HG03442 (cell line): ENCODE data around the gene ZNF641.

ENCODE experiments used
- ATAC-seq: cut with Tn5 transposase; IDR thresholded peaks from one replicate; pipeline ENCODE4 v1.9.1; 2021; ENCODE audit warnings: mild to moderate bottlenecking, moderate library complexity; ENCODE audit not compliant: unreplicated experiment

The ZNF641 gene

DNA sequence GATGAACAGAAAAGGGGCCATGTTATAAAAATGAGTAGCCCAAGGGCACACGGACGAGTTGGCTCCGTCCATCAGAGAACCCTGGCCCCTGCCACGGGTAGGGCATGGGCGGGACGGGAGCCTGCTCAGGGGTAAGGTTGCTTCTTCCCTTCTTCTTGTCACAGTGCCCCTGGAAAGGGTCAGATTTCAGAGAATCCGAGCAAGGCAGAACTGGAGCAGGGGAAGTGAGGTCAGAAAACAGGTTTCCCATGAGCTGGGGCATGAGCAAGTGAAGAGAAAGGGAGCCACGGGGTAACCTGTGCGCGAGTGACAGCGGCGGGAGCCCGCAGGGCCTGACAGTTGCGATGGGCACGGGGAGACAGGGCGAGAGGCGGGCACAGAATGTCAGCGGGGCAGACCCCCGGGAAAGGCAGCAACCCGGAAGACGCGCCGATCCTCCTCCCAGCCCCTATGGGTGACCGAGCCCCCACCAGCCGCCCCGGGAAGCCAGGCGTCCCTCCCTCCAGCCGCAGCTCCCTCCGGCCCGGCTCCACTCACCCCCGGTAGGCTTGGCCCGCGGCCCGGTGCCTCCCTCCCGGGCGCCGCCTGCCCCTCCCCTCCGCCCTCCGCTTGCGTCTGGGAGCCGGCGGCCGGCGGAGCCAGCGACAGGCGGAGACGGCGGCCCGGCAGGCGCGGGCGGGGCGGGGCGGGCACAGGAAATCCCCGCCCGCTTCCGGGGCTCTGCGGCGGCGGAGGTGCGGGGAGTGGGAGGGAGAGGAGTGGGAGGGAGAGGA lies at the start of gene ZNF641:
Gene ZNF641, minus strand, starts transcription at position 671 of the 773 bp plus-strand sequence. CDS start 2,829 bp downstream, outside the sequence.
- ATAC-seq: peak; percentile 73

DNA sequence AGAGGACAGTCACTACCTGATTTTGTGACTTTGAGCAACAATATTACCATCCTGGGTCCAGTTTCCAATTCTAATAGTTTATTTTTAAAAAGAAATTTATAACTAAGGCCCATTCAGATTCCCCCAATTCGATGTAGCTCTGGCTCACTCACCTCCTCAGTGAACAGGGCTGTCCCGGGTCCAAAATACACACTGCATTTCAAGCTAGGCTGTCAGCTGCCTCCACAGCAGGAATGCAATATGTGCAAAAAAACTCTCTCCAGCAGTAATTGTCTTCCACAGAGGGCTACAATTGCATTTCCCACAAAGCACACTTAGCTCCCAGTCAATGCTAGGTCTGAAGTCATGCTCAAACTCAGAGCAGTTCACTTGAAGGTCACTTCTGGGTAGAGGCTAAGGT lies 39.3 kb upstream of the ZNF641 start:
- no peak for ATAC-seq

DNA sequence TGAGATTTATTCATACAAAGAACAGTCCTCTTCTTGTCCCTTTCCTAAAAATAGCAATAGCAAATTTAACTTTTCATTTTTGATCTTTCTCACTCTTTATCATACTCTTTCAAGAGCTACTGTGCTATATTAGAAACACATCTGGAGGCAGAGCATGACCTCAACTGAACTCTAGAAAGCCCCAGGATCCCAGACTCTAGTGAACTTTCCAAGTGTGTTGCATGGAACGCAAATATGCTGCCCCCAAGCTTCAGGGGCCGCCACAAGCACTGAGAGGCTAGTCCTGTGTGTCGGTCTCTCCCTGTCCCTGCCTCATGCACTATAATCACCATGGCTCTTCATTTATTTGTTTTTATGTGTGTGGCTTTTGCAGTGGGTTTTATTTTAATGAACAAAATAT lies 38.7 kb upstream of the ZNF641 start:
- no peak for ATAC-seq

DNA sequence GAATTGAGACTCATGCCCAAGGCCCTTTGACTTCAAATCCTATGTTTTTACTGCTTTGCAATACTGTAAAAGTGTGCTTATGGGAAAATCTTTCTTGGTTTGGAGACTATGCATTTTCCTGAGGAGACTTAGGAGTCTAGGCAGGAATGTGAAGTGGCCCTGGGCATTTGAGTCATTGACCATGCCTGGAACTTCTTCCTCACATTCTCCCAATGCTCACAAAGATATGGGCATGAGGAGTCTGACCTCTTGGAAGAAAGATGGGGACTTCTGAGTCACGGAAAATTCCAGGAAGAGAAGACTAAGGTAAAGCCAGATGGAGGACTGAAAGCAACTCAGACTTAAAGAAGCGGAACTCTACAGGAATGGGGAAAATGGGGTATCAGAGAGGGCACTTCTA lies 38.2 kb upstream of the ZNF641 start:
- ATAC-seq: no peak

DNA sequence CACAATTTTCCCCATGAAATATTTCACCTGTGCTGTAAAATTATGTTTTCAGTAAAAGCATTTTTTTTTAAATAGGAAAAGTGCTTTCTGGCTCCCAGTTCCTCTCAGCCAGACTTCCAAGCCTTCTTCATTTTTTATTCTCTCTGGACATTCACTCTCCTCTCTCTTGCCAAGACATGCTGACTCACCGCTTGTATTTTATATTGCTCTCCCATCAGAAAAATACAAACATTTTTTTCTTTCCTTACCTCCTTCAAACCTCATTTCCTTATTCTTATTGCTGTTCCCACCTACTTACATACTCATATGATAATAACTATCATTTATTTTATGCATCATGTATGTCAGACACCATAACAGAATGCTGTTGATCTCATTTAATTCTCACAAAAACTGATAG lies 37.7 kb upstream of the ZNF641 start:
- no peak for ATAC-seq

DNA sequence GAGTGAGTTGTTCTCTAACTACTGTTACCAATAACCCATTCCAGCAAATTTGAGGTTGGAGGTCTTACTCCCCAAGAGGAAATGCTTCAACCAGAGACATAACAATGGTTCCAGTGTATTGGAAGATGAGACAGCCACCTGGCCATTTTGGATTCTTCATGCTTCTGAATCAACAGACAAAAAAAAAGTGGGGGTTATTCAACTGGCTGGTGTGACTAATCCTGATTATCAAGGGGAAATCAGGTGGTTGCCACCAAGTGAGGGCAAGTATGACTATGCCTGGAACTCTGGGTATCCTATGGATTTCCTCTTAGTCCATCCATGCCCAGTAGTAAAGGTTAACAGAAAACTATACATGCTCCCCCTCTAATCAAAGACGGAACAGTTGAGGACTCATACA lies 29.9 kb upstream of the ZNF641 start:
- ATAC-seq: no peak

DNA sequence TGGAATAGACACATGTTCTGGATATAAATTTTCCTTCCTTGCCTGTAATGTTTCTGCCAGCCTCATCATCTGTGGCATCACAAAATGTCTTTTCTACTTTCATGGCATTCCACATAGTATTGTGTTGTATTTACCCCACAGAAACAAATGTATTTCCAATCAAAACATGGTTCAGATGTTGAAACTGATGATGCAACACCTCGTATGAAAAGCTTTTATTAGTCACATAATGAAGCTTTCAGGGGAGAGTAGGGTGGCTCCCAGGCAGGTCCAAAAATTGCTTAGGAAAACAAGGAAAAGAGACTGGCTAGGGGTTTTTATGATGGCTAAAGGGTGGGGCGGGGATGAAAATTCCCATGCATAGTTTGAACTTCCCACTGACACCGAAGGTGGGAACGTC lies 29.1 kb upstream of the ZNF641 start:
- ATAC-seq: no peak

DNA sequence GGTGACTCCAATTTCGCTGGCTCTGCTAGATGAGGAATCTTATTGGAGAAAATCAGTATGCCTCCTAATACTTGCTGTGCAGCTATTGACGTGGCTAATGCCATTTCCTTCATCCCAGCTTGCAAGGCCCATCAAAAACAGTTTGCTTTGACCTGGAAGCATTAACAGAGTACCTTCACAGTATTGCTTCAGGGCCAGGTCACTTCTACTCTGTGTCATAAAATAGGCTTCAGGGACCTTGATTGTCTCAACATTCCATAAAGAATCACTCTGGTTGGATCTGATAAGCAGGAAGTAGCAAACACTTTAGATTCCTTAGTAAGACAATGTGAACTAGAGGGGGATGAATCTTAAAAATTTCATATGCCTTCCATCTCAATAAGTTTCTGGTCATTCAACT lies 26.9 kb upstream of the ZNF641 start:
- ATAC-seq: no peak

DNA sequence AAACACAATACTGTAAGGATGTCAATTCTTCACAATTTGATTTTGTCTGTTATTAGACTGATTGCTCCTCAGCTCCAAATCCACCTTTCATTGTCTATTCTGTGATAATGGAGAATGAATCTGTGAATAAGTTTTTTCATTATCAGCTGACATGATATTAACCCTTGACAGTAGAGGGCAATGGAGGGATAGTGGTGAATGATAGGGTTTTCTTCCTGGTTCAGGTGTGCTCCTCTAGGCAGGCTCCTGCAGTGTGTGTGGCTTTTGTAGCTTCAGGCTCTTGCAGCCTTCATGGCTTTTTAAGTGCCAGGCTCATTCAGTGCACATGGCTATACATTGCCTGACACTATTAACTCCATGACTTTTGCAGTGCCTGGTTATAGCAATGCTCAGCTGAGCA lies 23.4 kb upstream of the ZNF641 start:
- ATAC-seq: no peak

DNA sequence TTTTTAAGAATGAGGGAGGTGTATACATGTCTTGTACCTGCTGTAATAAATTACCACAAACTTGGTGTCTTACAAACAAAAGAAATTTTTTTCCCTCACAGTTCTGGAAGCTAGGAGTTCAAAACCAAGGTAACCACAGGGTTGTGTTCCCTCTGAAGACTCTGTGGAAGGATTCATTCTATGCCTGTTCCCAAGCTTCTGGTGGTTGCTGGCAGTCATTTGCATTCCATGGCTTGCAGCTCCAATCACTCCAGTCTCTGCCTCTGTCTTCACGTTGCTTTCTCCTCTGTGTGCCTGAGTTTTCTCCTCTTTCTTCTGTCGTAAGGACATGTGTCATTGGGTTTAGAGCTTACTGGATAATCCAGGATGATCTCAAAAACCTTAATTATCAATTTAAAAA lies 15.4 kb upstream of the ZNF641 start:
- ATAC-seq: no peak

DNA sequence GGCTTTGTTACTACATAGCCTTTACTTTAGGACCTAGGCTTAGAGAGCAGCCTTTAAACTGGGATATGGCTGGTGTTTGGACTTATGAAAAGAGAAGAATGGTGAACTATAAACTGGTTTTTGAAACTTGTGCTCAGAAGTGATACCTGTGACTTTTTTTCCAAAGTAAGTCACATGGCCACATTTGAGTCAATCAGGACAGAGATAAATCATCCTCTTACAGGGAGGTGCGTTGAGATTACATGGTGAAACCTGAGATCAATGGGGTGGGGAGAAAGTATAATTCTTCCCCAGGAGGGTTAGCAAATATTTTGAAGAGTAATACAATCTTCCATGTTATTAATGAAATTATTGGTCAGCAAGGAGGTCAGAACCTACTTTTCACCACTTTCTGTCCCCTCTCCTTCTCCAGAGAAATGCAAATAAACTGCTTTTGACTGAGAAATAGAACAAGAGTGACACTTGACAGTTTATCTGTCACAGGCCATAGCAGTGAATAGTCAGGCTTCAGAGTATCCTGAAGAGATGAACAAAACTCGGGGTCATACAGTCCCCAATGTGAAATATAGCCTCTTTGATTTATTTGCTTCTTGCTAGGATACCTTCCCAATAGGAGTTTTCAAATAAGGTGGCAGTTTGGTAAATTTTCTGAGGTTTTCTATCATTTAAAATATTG lies 11.1 kb upstream of the ZNF641 start:
- ATAC-seq: no peak

DNA sequence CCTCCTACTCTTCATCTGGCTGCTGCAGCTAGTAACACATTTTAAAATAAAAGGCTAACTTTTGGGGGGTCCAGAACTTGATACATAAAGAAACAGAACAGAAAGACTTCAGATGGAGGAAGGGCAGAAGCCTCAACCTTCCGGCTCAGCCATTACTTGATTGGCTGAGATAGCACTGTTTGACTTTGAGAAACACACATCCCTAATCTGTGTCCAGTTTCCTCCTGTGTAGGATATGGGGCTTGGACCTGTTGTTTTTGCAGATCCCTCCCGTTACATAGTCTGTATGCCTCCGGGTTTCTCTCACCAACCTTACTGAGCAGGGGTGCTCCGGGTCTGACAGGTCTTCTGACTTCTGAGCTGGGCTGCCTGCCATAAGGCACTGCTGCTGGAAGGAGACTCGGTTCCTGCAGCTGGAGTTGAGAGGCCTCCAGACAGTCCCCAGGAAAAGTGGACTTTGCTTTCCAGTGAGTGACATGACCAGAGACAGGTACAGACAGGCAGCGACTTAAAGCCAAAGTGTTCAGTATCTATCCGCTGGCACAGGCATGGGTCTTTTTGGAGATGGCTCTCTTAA lies 8.3 kb upstream of the ZNF641 start:
- ATAC-seq: no peak

DNA sequence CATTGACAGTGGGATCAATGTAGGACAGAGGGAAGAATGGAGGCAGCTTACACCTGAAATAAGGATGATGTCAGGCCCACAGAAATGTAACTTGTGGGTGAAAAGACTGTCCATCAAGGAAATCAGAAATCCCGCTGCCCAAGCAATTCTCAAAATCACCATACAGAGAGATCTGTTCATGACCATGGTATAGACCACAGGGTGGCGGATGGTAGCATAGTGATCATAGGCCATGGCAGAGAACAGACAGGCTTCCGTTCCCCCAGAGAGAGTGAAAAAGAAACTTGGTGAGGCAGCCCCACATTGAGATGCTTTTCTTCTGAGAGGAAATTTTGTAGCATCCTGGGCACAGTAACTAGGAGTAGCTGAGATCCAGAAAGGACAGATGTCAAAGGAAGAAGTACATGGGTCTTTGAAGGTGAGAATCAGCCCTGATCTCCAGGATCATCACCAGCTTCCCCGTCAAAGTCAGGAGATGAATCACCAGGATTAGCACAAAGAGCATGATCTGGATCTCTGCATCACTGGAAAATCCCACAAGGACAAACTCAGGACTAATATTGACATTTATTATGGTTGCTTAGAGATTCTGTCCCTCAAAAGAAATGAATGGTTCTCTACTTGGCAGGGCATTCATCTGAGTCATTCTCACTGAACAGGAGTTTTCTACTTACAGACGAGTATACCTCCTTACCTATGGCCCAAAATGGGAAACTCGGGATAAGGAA lies 5.5 kb upstream of the ZNF641 start:
- no peak for ATAC-seq

DNA sequence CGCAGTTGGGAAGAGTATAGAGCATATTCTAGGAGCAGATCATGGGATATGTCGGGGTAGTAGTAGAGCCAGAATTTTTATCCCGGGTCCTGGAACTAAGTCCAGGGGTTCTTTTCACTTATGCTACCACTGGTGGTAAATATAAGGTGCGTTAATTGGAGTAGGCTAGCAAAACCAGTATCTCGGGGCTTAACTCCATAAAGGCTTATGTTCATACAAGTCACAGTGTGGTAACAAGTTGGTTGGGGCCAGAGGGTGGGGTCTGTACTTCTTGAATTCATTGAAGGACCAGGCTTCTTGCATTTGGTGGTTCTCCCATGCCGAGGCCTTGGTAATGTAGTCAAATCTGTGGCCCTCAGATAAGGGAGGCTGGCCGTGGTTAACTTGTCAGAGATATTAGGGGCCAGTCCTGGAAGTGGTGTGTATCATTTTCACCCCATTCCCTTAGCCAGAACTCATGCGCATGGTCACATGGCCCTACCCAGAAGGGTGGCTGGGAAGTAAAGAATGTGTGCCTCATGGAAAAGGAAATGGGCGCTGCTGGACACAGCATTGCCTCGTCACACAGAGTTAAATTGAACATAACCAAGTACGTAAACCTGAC lies 1.5 kb upstream of the ZNF641 start:
- no peak for ATAC-seq

DNA sequence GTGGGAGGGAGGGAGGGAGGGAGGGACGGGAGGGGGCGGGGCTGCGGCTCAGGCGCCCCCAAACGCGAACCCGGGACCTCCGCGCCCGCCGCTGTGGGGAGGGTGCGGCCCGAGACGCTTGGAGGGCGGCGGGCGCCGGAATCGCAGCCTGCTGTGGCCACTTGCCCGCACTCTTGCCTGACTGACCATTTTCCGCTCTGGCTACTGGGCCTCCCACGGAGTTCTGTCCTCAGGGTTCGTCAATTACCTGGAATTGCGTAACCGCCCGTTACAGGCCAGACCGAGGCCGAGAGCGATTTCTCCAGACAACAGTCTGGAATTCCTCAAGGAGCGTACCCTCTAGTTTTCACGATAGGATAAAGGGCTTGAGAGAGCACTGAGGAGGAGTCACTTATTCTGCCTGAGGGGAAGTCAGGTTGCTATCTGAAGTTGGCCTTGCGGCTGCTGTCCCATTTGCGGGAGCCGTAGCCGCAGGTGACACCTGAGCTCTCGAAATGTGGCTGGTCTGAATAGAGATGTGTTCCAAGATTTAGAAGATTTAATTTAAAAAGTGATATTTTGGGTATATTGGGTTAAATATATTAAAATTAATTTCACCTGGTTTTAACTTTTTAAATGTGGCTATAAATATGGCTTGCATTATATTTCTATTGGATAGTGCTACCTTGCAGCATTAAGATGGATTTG lies 446 bp upstream of the ZNF641 start:
- ATAC-seq: peak; percentile 38

DNA sequence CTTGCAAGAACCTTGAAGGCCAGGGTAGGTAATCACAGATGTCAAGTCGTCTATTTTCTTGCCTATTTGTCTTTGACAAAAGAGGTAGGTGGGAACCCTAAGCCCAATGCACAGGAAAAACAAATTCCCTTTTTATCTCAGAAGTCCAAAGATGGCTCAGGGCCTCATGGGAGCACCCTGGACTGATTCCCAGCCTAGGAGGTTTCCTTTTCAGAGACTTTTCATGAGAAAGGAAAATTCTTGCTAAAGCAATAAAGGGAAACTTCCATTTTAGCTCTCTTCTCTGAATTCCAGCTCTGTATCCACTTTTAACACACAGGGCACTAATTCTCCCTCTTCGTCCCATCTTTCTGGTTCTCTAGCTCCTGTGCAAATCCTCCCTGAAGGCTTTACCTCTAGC lies 1.2 kb downstream of the ZNF641 start:
- ATAC-seq: no peak

DNA sequence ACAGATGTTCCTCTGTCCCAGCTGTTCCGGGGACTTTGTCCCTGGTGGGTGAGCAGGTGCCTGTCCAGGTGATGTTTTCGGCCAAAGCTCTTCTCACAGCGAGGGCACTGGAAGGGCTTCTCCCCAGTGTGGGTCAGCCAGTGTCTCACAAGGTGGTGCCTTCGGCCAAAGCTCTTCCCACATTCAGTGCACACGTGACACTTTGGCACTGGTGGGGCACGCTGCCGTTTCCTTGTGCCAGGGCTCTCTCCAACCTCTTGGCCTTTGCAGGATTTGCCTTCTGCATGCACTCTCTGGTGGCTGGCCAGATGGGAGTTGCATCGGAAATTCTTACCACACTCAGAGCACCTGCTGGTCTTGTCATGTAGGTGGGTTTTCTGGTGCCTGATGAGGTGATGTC lies 7.7 kb downstream of the ZNF641 start:
- no peak for ATAC-seq

DNA sequence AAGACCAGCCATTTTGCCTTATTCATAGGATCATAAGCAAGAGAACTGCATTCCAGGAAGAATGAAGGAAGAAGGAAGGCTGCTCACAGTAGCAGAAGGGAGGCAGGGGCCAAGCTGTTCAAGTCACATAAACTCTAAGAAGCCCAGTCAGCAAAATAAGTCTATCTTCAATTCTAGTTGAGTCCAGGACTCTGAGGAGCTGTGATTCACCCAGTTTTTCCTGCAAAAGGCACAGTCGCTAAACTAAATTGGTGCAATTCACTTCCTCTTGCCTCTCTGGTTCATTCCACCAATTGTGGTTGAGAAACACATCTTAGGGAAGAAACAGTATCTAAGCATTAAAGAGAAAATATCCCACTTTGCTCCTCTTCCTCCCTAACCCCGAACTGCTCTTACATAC lies 9.8 kb downstream of the ZNF641 start:
- ATAC-seq: no peak

DNA sequence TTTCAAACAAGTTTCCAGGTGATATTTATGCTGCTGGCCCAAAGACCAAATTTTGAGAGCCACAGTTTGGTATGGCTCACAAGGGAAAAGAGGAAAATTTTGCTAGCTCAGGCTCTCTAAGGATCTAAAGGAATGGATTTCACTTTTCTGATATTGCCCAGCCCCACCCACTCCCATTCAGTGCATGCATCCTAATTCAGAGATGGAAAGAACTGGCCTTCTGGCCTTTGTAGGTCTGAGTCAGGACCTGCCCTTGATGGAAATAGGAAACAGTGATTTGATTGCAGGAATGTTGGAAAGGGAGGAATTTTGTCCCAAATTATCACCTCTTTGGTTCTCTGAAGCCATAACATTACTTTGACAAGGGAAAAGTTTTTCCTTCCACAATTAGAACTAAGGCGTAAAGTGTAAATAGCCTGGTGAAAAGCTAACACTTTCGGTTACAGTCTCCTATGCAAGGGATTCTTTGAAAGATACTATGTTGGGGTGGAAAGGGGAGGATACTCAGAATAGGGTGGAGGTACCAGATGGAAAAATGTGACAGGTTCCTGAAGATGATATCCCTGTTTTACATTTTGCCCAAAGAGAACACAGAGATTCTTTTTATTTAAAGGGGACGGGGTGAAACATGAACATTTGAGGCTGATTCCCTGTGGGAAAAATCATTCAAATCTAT lies 11.1 kb downstream of the ZNF641 start:
- no peak for ATAC-seq

DNA sequence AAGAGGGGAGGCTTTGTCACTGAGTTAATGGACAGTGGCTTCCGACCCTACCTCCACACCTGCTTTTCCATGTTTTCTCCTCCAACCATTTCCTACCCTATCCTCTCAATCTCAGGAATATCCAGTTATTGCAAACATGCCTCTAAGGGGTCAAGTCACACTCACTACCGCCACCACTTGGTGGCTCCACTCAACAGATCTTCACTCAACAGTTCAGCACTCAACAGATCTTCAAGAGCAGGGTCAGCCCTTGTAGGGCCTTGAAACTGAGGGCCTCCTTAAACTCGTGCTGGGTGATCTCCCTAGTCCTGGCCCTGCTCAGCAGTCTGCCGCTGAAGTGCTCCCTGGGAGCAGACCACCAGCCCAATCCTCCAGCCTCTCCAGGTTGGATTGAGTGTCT lies 14.2 kb downstream of the ZNF641 start:
- no peak for ATAC-seq
